Aorta (tissue), 5 donors: Measurements from ENCODE around the gene EHD4. TPM values are rescaled to one million over a fixed set of nuclear protein-coding genes. Genes with fewer than 3 reads are reported as not detected.

Experiments
- ATAC-seq: fragments of 200-7000 bp; cut with Tn5 transposase; one replicate; pipeline ENCODE4 v1.9.1; 2022; ENCODE audit warnings: moderate library complexity; ENCODE audit not compliant: low FRiP score
- DNase-seq, 2 donors: peaks; one replicate each; pipeline ENCODE4 v3.0.0-alpha.2; 2020
- H3K27ac ChIP-seq, 2 donors: one replicate each; pipeline ENCODE4 v1.5.1; 2013; ENCODE audit warnings: low read length in 2 of 2, mild to moderate bottlenecking in 2 of 2, moderate library complexity in 2 of 2, control low read depth in 1 of 2, inconsistent platforms in 1 of 2, low read depth in 1 of 2
- H3K27me3 ChIP-seq, 2 donors: one replicate each; pipeline ENCODE4 v1.6.1; 2013; ENCODE audit warnings: control low read depth in 1 of 2, low read length in 1 of 2, mild to moderate bottlenecking in 1 of 2, moderate library complexity in 1 of 2; ENCODE audit not compliant: insufficient read depth in 2 of 2, control insufficient read depth in 1 of 2
- H3K36me3 ChIP-seq, 2 donors: one replicate each; pipeline ENCODE4 v1.6.1; 2013; ENCODE audit warnings: control low read depth in 1 of 2, low read length in 1 of 2, mild to moderate bottlenecking in 1 of 2; ENCODE audit not compliant: insufficient read depth in 2 of 2, control insufficient read depth in 1 of 2
- H3K4me1 ChIP-seq, 2 donors: one replicate each; pipeline ENCODE4 v1.6.1; 2013; ENCODE audit warnings: low read length in 2 of 2, control low read depth in 1 of 2, mild to moderate bottlenecking in 1 of 2, moderate library complexity in 1 of 2; ENCODE audit not compliant: insufficient read depth in 2 of 2, control insufficient read depth in 1 of 2
- H3K4me3 ChIP-seq, 2 donors: one replicate each; pipeline ENCODE4 v1.5.1; 2013; ENCODE audit warnings: low read length in 2 of 2, control low read depth in 1 of 2, mild to moderate bottlenecking in 1 of 2
- H3K9me3 ChIP-seq: one replicate; pipeline ENCODE4 v1.6.1; 2013; ENCODE audit warnings: mild to moderate bottlenecking, low read length; ENCODE audit not compliant: control insufficient read depth
- WGBS, 2 donors: extraction: QIAGEN DNeasy Blood & Tissue Kit; methylation state at CpG; one replicate each; pipeline ENCODE4 v1.1.7; 2013; 5-methylcytosine and 5-hydroxymethylcytosine counted together
- intact Hi-C, 2 donors: fragments of 100-400 bp; cut with DNase I; formaldehyde crosslinking; loops; one replicate each; pipeline versions ENCODE4 v1.14.2 to v1.15.0; 2022
- polyA plus RNA-seq, 2 donors: library from polyadenylated mRNA; stranded (reverse); fragments of 200-250 nt; gene quantifications; one replicate each; pipeline ENCODE4 v1.2.3, GENCODE V29; 2013
- total RNA-seq, 2 donors: library from RNA; stranded (reverse); fragmentation: NEBNext Ultra II Directional; extraction: Animal tissue kit (Norgen Biotek cat#: 25700); gene quantifications; one replicate each; pipeline ENCODE4 v1.2.1, GENCODE V29; 2021
- donor health status: healthy with polysubstance abuse.
- donor health status: Bipolar disorder and iron deficiency.
- donor health status: DM: no; HTN: no; CAD: no.
- donor health status: DM: no; HTN: no; CAD: no.
- donor health status: DM: yes; HTN: yes; CAD: no.

Gene EHD4
- total and polyA plus RNA-seq, 4 donors = 11.4 to 56.6 (median 30.0) TPM

DNA sequence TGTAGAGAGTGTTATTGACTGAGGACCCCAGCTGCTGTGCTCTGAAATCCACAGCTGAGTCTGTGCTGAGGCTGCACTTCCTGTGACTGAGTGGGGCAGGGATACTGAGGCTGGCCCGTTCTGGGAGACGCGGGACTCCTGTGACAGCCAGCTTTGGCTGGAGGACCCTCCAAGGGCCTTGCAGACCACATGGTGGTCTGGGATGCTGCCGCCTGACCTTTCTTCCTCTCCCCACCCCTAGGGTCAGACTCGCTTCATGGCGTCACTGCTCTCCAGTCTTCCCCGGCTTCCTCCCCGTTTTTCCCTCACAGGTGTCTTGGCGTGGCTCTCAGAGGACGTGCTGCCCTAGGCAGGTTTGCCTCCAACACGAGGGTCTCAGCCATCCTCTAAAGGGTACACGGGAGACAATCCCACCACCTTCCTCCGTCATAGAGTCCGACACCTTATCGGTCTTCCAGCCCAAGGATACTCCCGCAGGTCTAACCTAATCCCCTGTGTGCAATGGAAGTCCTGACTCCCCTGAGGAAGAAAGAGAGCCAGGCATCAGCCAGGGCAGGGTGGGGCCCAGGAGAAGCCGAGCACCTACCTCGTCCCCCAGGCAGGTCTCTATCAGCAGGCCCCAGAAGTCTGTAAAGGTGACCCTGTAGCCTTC lies 19.9 kb upstream of the EHD4 start:
- DNase-seq (peak in 1 of 2 donors; percentile 45), ATAC-seq (no peak)
- no peaks in the 10 kb centered on the region for H3K4me1 ChIP-seq
- no peaks in the 10 kb centered on the region for H3K36me3 ChIP-seq
- intact Hi-C loops = no loop called here
- H3K27ac ChIP-seq = no peak overlapping the region
- 94 to 97% methylated on average over 18 of the region's 18 CpGs for WGBS, 2 donors
- H3K27me3 ChIP-seq = no peaks in the 10 kb centered on the region
- H3K9me3 ChIP-seq = no peaks in the 10 kb centered on the region
- no peak overlapping the region for H3K4me3 ChIP-seq

- Histone ChIP-seq H3K4me1 (no peaks in the 10 kb centered on the region), H3K4me3 (no peak overlapping the region), H3K9me3 (no peaks in the 10 kb centered on the region), H3K27ac (no peak overlapping the region), H3K36me3 (no peaks in the 10 kb centered on the region), H3K27me3 (no peaks in the 10 kb centered on the region)
- no peak for ATAC-seq
- WGBS, 2 donors = 63 to 73% methylated on average over 3 of the region's 3 CpGs
- intact Hi-C loops = no loop called here
- DNase-seq = peak in 1 of 2 donors; percentile 42
These were observed 18.3 kb upstream of the EHD4 start for GRCh38 chr15:41990691-41991090.

GRCh38 chr15:41990243-41990605 lies 17.9 kb upstream of the EHD4 start:
- intact Hi-C loops = no loop called here
- H3K4me3 ChIP-seq = no peak overlapping the region
- WGBS, 2 donors = 54 to 70% methylated on average over 7 of the region's 7 CpGs
- no peaks in the 10 kb centered on the region for H3K36me3 ChIP-seq
- H3K27ac ChIP-seq = no peak overlapping the region
- no peaks in the 10 kb centered on the region for H3K27me3 ChIP-seq
- H3K4me1 ChIP-seq = peaks cover 0 to 2% of the 10 kb centered on the region in 2 donors
- no peaks in the 10 kb centered on the region for H3K9me3 ChIP-seq
- DNase-seq (peak in 1 of 2 donors; percentile 51), ATAC-seq (no peak)

- Histone ChIP-seq H3K36me3 (no peaks in the 10 kb centered on the region), H3K9me3 (no peaks in the 10 kb centered on the region), H3K27ac (no peak overlapping the region), H3K27me3 (no peaks in the 10 kb centered on the region), H3K4me3 (no peak overlapping the region), H3K4me1 (peaks cover 0 to 2% of the 10 kb centered on the region in 2 donors)
- peak; percentile 87 for ATAC-seq
- peak; percentile 86 to 95 for DNase-seq
- intact Hi-C loops = loop anchor here (2.0 to 10.0 kb wide), 2 partner anchors 67 to 145 kb away; no protein-coding TSS in a partner anchor
- WGBS, 2 donors = 24 to 28% methylated on average over 9 of the region's 9 CpGs
These were observed 17.4 kb upstream of the EHD4 start for GRCh38 chr15:41989573-41990242.

GRCh38 chr15:41988896-41989572 lies 16.7 kb upstream of the EHD4 start:
- intact Hi-C loops = loop anchor here (2.0 to 10.0 kb wide), 2 partner anchors 68 to 146 kb away; no protein-coding TSS in a partner anchor
- no peak overlapping the region for H3K27ac ChIP-seq
- DNase-seq (peak in 1 of 2 donors; percentile 75), ATAC-seq (no peak)
- no peaks in the 10 kb centered on the region for H3K9me3 ChIP-seq
- H3K36me3 ChIP-seq = no peaks in the 10 kb centered on the region
- H3K4me1 ChIP-seq = peaks cover 0 to 2% of the 10 kb centered on the region in 2 donors
- no peaks in the 10 kb centered on the region for H3K27me3 ChIP-seq
- WGBS, 2 donors = 73 to 75% methylated on average over 21 of the region's 21 CpGs
- H3K4me3 ChIP-seq = no peak overlapping the region

GRCh38 chr15:41987925-41988275 lies 15.5 kb upstream of the EHD4 start:
- H3K27me3 ChIP-seq = no peaks in the 10 kb centered on the region
- ATAC-seq (no peak), DNase-seq (peak in 1 of 2 donors; percentile 35)
- no peaks in the 10 kb centered on the region for H3K9me3 ChIP-seq
- 89 to 92% methylated on average over 9 to 11 of the region's 11 CpGs for WGBS, 2 donors
- H3K4me3 ChIP-seq = no peak overlapping the region
- intact Hi-C loops = loop anchor here (2.0 to 10.0 kb wide), 2 partner anchors 69 to 147 kb away; no protein-coding TSS in a partner anchor
- H3K27ac ChIP-seq = no peak overlapping the region
- H3K36me3 ChIP-seq = no peaks in the 10 kb centered on the region
- peaks cover 0 to 2% of the 10 kb centered on the region in 2 donors for H3K4me1 ChIP-seq

DNA sequence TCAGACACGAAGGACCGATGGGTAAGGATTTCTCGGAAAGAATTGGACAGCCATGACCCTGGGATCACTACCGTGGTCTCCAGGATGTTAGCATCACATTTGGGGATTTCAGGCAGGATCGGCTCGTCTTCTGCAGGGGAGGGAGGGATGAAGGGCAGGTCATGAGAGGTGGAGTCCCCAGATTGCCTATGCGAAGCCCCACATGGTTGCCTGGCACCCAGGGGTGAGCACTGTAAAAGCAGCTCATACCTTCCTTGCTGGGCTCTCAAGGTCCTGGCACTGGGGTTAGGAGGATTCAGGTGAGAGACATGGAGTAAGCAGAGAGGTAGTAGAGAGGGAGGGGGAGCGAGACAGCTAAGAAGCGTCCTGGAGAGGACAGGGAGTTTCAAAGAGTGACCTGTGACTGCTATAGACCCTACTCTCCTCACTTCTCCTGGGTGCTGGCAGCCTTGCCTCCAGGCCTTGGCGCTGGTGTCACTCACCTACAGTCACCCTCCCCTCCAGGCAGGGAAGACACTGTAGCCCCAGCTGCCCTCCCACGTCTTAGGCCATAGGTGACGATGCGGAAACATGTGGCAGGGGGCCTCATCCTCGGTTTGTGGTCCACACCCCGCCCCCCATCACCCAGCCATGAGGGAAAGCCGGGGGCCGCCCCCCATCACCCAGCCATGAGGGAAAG lies 15.0 kb upstream of the EHD4 start:
- intact Hi-C loops = loop anchor here in 1 of 2 donors (10.0 kb wide), 1 partner anchor 147 kb away; no protein-coding TSS in a partner anchor

More for the DNA sequence above, 15.0 kb upstream of the EHD4 start:
- Histone ChIP-seq H3K9me3 (no peaks in the 10 kb centered on the region), H3K27ac (no peak overlapping the region), H3K27me3 (no peaks in the 10 kb centered on the region), H3K36me3 (no peaks in the 10 kb centered on the region), H3K4me3 (no peak overlapping the region), H3K4me1 (peaks cover 0 to 2% of the 10 kb centered on the region in 2 donors)
- ATAC-seq = no peak
- WGBS, 2 donors = 91 to 93% methylated on average over 17 of the region's 17 CpGs
- DNase-seq = peak in 1 of 2 donors; percentile 59
